IMR-90 (cell line): ENCODE data around the gene RANBP10. TPM values are rescaled to one million over a fixed set of nuclear protein-coding genes. Genes with fewer than 3 reads are reported as not detected.

Experiments
- ATAC-seq: fragments of 200-7000 bp; cut with Tn5 transposase; 2 replicates; pipeline ENCODE4 v1.9.1; 2020; ENCODE audit warnings: low read depth, mild to moderate bottlenecking, moderate library complexity
- BruUV-seq: library from RNA; stranded (reverse); fragments of 400-500 nt; replicated peaks from 2 replicates; lab custom pipeline; 2021; lab: Mats Ljungman, UMichigan
- CTCF ChIA-PET: fragments of 300-600 bp; formaldehyde crosslinking; extraction: SDS; loops from one replicate; lab custom pipeline; 2021; ENCODE audit warnings: antibody characterized with exemption; lab: Yijun Ruan, JAX
- POLR2A ChIA-PET: fragments of 300-600 bp; sonication (Branson Sonifier 250); formaldehyde crosslinking; loops from one replicate; lab custom pipeline; 2022; ENCODE audit warnings: antibody characterized with exemption; ENCODE audit not compliant: unreplicated experiment; lab: Charles Lee
- DNase-seq: peaks from one replicate; pipeline ENCODE4 v3.0.0; 2013
- H2AFZ ChIP-seq: replicated peaks from 2 replicates; pipeline ENCODE3; 2013; ENCODE audit warnings: low read length, mild to moderate bottlenecking; ENCODE audit not compliant: poor library complexity
- H2AK5ac ChIP-seq: 2 replicates; pipeline ENCODE4 v1.6.1; 2013; ENCODE audit warnings: low read depth, low read length, inconsistent platforms
- H2AK9ac ChIP-seq: replicated peaks from 2 replicates; pipeline ENCODE3; 2013; ENCODE audit warnings: mild to moderate bottlenecking, low read depth, low read length, moderate library complexity; ENCODE audit not compliant: poor library complexity
- H2BK120ac ChIP-seq: 2 replicates; pipeline ENCODE4 v1.6.1; 2013; ENCODE audit warnings: low read depth, low read length, inconsistent platforms
- H2BK15ac ChIP-seq: 3 replicates; pipeline ENCODE4 v1.6.1; 2013; ENCODE audit warnings: low read depth, low read length, inconsistent platforms
- H2BK20ac ChIP-seq: 2 replicates; pipeline ENCODE4 v1.6.1; 2013; ENCODE audit warnings: low read depth, mild to moderate bottlenecking, inconsistent platforms, low read length, moderate library complexity
- H2BK5ac ChIP-seq: 2 replicates; pipeline ENCODE4 v1.6.1; 2013; ENCODE audit warnings: mild to moderate bottlenecking, low read depth, low read length, inconsistent platforms; ENCODE audit not compliant: poor library complexity, severe bottlenecking
- H3K14ac ChIP-seq: replicated peaks from 2 replicates; pipeline ENCODE4 v1.6.1; 2013; ENCODE audit warnings: low read depth, low read length, inconsistent platforms
- H3K18ac ChIP-seq: 2 replicates; pipeline ENCODE4 v1.6.1; 2013; ENCODE audit warnings: low read depth, low read length, control low read depth
- H3K23ac ChIP-seq: 2 replicates; pipeline ENCODE4 v1.6.1; 2013; ENCODE audit warnings: low read depth, low read length, inconsistent platforms
- H3K27ac ChIP-seq: 2 replicates; pipeline ENCODE4 v1.5.1; 2013; ENCODE audit warnings: mild to moderate bottlenecking, control low read depth, low read length; ENCODE audit not compliant: insufficient read depth
- H3K27me3 ChIP-seq: 2 replicates; pipeline ENCODE4 v1.6.1; 2013; ENCODE audit warnings: low read length; ENCODE audit not compliant: control insufficient read depth, insufficient read depth
- H3K36me3 ChIP-seq: 2 replicates; pipeline ENCODE4 v1.6.1; 2013; ENCODE audit warnings: low read length, mixed read lengths; ENCODE audit not compliant: control insufficient read depth, insufficient read depth
- H3K4ac ChIP-seq: 2 replicates; pipeline ENCODE4 v1.6.1; 2013; ENCODE audit warnings: low read depth, low read length, inconsistent platforms
- H3K4me1 ChIP-seq: 2 replicates; pipeline ENCODE4 v1.6.1; 2013; ENCODE audit warnings: low read length, mixed read lengths; ENCODE audit not compliant: control insufficient read depth, insufficient read depth
- H3K4me2 ChIP-seq: 2 replicates; pipeline ENCODE4 v1.6.1; 2013; ENCODE audit warnings: low read depth, mild to moderate bottlenecking, control low read depth, low read length, moderate library complexity
- H3K4me3 ChIP-seq: 2 replicates; pipeline ENCODE4 v1.5.1; 2013; ENCODE audit warnings: low read depth, mild to moderate bottlenecking, control low read depth, low read length, moderate library complexity; ENCODE audit not compliant: insufficient read depth
- H3K56ac ChIP-seq: 2 replicates; pipeline ENCODE4 v1.6.1; 2013; ENCODE audit warnings: low read length, inconsistent platforms; ENCODE audit not compliant: insufficient read depth; ENCODE audit errors: extremely low read depth
- H3K79me1 ChIP-seq, 2 experiments: 2 replicates each; pipeline ENCODE4 v1.6.1; 2013; ENCODE audit warnings: low read length in 2 of 2, inconsistent platforms in 1 of 2, low read depth in 1 of 2
- H3K9ac ChIP-seq: 2 replicates; pipeline ENCODE4 v1.6.1; 2013; ENCODE audit warnings: low read depth, low read length, control low read depth
- H3K9me1 ChIP-seq: 2 replicates; pipeline ENCODE4 v1.6.1; 2013; ENCODE audit warnings: low read length, inconsistent platforms; ENCODE audit not compliant: insufficient read depth
- H3K9me3 ChIP-seq: 2 replicates; pipeline ENCODE4 v1.6.1; 2013; ENCODE audit warnings: low read length; ENCODE audit not compliant: control insufficient read depth, insufficient read depth
- H4K20me1 ChIP-seq: 2 replicates; pipeline ENCODE4 v1.6.1; 2013; ENCODE audit warnings: low read length, inconsistent platforms; ENCODE audit not compliant: insufficient read depth
- H4K5ac ChIP-seq: 2 replicates; pipeline ENCODE4 v1.6.1; 2013; ENCODE audit warnings: mild to moderate bottlenecking, low read depth, low read length, control low read depth
- H4K8ac ChIP-seq, 2 experiments: 2 replicates each; pipeline ENCODE4 v1.6.1; 2013; ENCODE audit warnings: low read depth in 2 of 2, low read length in 2 of 2, control low read depth in 1 of 2, inconsistent platforms in 1 of 2
- H4K91ac ChIP-seq: 2 replicates; pipeline ENCODE4 v1.6.1; 2013; ENCODE audit warnings: low read depth, low read length, inconsistent platforms; ENCODE audit not compliant: insufficient read depth
- BHLHE40 ChIP-seq: fragments of 150-350 bp; IDR thresholded peaks from 2 replicates; pipeline ENCODE4 v1.6.1; 2016; ENCODE audit warnings: mild to moderate bottlenecking, low read depth, low read length
- CEBPB ChIP-seq: IDR thresholded peaks from 2 replicates; pipeline ENCODE4 v1.6.1; 2012; ENCODE audit warnings: low read depth, low read length, improper control_type of control experiment
- WGBS, 2 experiments: methylation state at CpG; one replicate each; pipeline versions ENCODE4 v1.1.5 to v1.1.7; 2013; ENCODE audit warnings: missing lambda C conversion rate in 2 of 2; ENCODE audit not compliant: insufficient read length in 1 of 2; ENCODE audit errors: extremely low coverage in 2 of 2; 5-methylcytosine and 5-hydroxymethylcytosine counted together
- dilution Hi-C: fragments of 300-500 bp; cut with HindIII; formaldehyde crosslinking; loops from one replicate; pipeline ENCODE4 v1.14.3; 2018; ENCODE audit warnings: low sequenced_read_pairs; ENCODE audit not compliant: unreplicated experiment
- in situ Hi-C: fragments of 300-500 bp; cut with MboI; formaldehyde crosslinking; loops from 3 replicates; pipeline ENCODE4 v1.14.3; 2019; ENCODE audit warnings: low sequenced_read_pairs, inconsistent platforms, mixed read lengths
- intact Hi-C: fragments of 100-400 bp; cut with micrococcal nuclease; formaldehyde crosslinking; loops from 2 replicates; pipeline ENCODE4 v1.10.0; 2022
- polyA plus RNA-seq, 3 experiments: library from polyadenylated mRNA; depleted of rRNA; stranded (reverse); fragments of >200 nt; gene quantifications; 2 replicates each; pipeline ENCODE4 v1.2.3, GENCODE V29; 2012; ENCODE audit warnings: low replicate concordance in 1 of 3
- total RNA-seq: library from RNA; depleted of rRNA; stranded (reverse); fragments of >200 nt; gene quantifications from 2 replicates; pipeline ENCODE4 v1.2.3, GENCODE V29; 2012

Gene RANBP10
- total and polyA plus RNA-seq, 2 of the 4 experiments (the other 2 are of a cell fraction): 2.7 to 12.1 TPM

GRCh38 chr16:67699265-67699664 is 107.1 kb downstream of the RANBP10 start:
- no peak overlapping the region for H3K4ac ChIP-seq
- H2BK120ac ChIP-seq: no peak overlapping the region
- H2BK5ac ChIP-seq: no peak overlapping the region
- DNase-seq (no peak), ATAC-seq (no peak)
- H2BK20ac ChIP-seq: no peak overlapping the region
- H4K20me1 ChIP-seq: peaks cover 9% of the 10 kb centered on the region; the same call in 1 of the 2 replicates
- no peaks in the 10 kb centered on the region for H3K9me3 ChIP-seq
- no peak overlapping the region for H4K8ac ChIP-seq
- H3K9me1 ChIP-seq: peaks cover 9% of the 10 kb centered on the region; the same call in 1 of the 2 replicates
- in situ Hi-C loops: no loop called here
- H3K27ac ChIP-seq: no peak overlapping the region
- no peak overlapping the region for H3K4me2 ChIP-seq
- no peak overlapping the region for H3K18ac ChIP-seq
- no peaks in the 10 kb centered on the region for H3K27me3 ChIP-seq
- H2AK9ac ChIP-seq: no peak overlapping the region
- no peak overlapping the region for H4K91ac ChIP-seq
- H3K79me1 ChIP-seq: peaks cover 5 to 44% of the 10 kb centered on the region in 2 experiments
- H4K5ac ChIP-seq: no peak overlapping the region
- no peaks in the 10 kb centered on the region for H3K4me1 ChIP-seq
- no peak overlapping the region for H2AFZ ChIP-seq
- intact Hi-C loops: no loop called here
- no peak overlapping the region for H2AK5ac ChIP-seq
- H2BK15ac ChIP-seq: no peak overlapping the region
- dilution Hi-C loops: no loop called here
- POLR2A ChIA-PET: no interaction called here
- H3K14ac ChIP-seq: no peak overlapping the region
- H3K23ac ChIP-seq: no peak overlapping the region
- H3K56ac ChIP-seq: no peak overlapping the region
- 100% methylated on average over 3 of the region's 7 CpGs; no CpG with 5 or more reads in 1 of the 2 experiments for WGBS, 2 experiments
- TF ChIP-seq BHLHE40: no peak
- 0 out of 2 replicates have a peak, but pooled peaks have one; percentile 17 for TF ChIP-seq CEBPB
- H3K9ac ChIP-seq: no peak overlapping the region
- H3K4me3 ChIP-seq: no peak overlapping the region
- BruUV-seq: no TSS peak
- CTCF ChIA-PET: no interaction called here
- no peaks in the 10 kb centered on the region for H3K36me3 ChIP-seq
